Dedifferentiated amniotic fluid mesenchymal stem cell (primary cell): ENCODE measurements around the gene TBX4.
"Not testable (repeated sequence)": the region's sequence is repeated elsewhere in the genome, so short reads cannot be mapped to it uniquely, and the experiment has no call there.

ENCODE experiments used
- DNase-seq: peaks from one replicate; pipeline ENCODE4 v3.0.0-alpha.2; 2016; ENCODE audit errors: extremely low spot score

Gene TBX4

GRCh38 chr17:61429274-61429673 lies 22.9 kb upstream of the TBX4 start:
- no peak for DNase-seq

- not testable (repeated sequence) for DNase-seq
These were observed 22.4 kb upstream of the TBX4 start for GRCh38 chr17:61429831-61430230.

GRCh38 chr17:61431594-61432311 lies 20.5 kb upstream of the TBX4 start:
- no peak for DNase-seq

GRCh38 chr17:61436273-61436672 lies 15.9 kb upstream of the TBX4 start:
- no peak for DNase-seq

- DNase-seq = no peak
These were observed 15.1 kb upstream of the TBX4 start for GRCh38 chr17:61436995-61437704.

- DNase-seq = no peak
These were observed 11.5 kb upstream of the TBX4 start for GRCh38 chr17:61440697-61441096.

- not testable (repeated sequence) for DNase-seq
These were observed 10.7 kb upstream of the TBX4 start for GRCh38 chr17:61441507-61441906.

- no peak for DNase-seq
These were observed 10.0 kb upstream of the TBX4 start for GRCh38 chr17:61442136-61442775.

GRCh38 chr17:61442878-61443474 lies 9.2 kb upstream of the TBX4 start:
- no peak for DNase-seq

GRCh38 chr17:61443475-61443882 lies 8.7 kb upstream of the TBX4 start:
- DNase-seq = no peak

GRCh38 chr17:61444075-61444474 lies 8.1 kb upstream of the TBX4 start:
- DNase-seq = no peak

- DNase-seq = no peak
These were observed 7.4 kb upstream of the TBX4 start for GRCh38 chr17:61444831-61445230.

GRCh38 chr17:61447358-61447757 lies 4.9 kb upstream of the TBX4 start:
- DNase-seq = no peak

- DNase-seq = no peak
These were observed 4.2 kb upstream of the TBX4 start for GRCh38 chr17:61448042-61448441.

GRCh38 chr17:61449140-61449539 lies 3.1 kb upstream of the TBX4 start:
- not testable (repeated sequence) for DNase-seq

GRCh38 chr17:61449707-61450640 lies 2.2 kb upstream of the TBX4 start:
- DNase-seq = no peak

- DNase-seq = no peak
These were observed 1.3 kb upstream of the TBX4 start for GRCh38 chr17:61450641-61451537.

GRCh38 chr17:61451538-61452300 lies 503 bp upstream of the TBX4 start:
- DNase-seq = no peak

- no peak for DNase-seq
These were observed 1.6 kb downstream of the TBX4 start for GRCh38 chr17:61453566-61454380.
